ENCODE measurements around the gene PCMT1.

DNA sequence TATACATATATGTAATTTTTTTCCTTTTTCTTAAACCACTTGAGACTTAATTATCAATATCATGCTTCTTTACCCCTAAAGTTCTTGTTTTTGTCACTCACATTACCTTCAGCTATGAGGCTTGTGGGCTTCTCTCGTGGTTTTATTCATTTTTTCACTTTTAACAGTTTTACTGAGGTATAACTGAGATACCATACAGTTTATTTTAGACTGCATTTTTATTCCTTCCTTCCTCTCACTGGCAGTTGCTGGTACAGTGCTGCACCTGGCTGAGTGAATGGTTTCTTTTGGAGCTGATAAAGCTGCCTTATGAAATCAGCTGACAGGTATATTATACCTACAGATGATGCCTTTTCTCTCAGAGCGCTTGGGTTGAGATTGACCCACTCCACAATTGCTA lies 60.3 kb downstream of the PCMT1 start:
- TF ChIP-seq, protein P1, sequence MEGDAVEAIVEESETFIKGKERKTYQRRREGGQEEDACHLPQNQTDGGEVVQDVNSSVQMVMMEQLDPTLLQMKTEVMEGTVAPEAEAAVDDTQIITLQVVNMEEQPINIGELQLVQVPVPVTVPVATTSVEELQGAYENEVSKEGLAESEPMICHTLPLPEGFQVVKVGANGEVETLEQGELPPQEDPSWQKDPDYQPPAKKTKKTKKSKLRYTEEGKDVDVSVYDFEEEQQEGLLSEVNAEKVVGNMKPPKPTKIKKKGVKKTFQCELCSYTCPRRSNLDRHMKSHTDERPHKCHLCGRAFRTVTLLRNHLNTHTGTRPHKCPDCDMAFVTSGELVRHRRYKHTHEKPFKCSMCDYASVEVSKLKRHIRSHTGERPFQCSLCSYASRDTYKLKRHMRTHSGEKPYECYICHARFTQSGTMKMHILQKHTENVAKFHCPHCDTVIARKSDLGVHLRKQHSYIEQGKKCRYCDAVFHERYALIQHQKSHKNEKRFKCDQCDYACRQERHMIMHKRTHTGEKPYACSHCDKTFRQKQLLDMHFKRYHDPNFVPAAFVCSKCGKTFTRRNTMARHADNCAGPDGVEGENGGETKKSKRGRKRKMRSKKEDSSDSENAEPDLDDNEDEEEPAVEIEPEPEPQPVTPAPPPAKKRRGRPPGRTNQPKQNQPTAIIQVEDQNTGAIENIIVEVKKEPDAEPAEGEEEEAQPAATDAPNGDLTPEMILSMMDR (IDR thresholded peaks at IDR 0.05) = no peak
- TF ChIP-seq POLR2A (IDR thresholded peaks at IDR 0.05) = no peak

Data from thyroid gland (tissue), 4 donors.